GM21528 (cell line): ENCODE data around the gene SPOCK2.
"Not testable (repeated sequence)": the region's sequence is repeated elsewhere in the genome, so short reads cannot be mapped to it uniquely, and the experiment has no call there.

Experiments
- ATAC-seq: cut with Tn5 transposase; IDR thresholded peaks from one replicate; pipeline ENCODE4 v1.9.1; 2021; ENCODE audit warnings: mild to moderate bottlenecking, moderate library complexity; ENCODE audit not compliant: unreplicated experiment, low FRiP score

Gene SPOCK2

GRCh38 chr10:72037266-72037665 lies 51.1 kb downstream of the SPOCK2 start:
- no peak for ATAC-seq

GRCh38 chr10:72035252-72035887 lies 53.0 kb downstream of the SPOCK2 start:
- no peak for ATAC-seq

DNA sequence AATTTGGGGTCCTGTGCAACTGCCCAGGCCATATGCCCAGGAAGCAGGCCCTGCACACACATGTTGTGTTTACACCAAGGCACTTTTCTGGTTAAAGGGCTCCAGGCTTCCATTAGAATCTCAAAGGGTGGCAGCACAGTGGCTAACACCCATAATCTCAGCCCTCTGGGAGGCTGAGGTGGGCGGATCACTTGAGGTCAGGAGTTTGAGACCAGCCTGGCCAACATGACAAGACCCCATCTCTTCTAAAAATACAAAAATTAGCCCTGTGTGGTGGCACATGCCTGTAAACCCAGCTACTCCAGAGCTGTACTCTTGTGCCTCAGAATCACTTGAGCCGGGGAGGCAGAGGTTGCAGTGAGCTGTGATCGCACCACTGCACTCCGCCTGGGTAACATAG lies 53.6 kb downstream of the SPOCK2 start:
- ATAC-seq: no peak

GRCh38 chr10:72034040-72034499 lies 54.3 kb downstream of the SPOCK2 start:
- no peak for ATAC-seq

- not testable (repeated sequence) for ATAC-seq
Measured at GRCh38 chr10:72032409-72033162, 55.8 kb downstream of the SPOCK2 start.

GRCh38 chr10:72031706-72032105 lies 56.6 kb downstream of the SPOCK2 start:
- ATAC-seq: no peak

DNA sequence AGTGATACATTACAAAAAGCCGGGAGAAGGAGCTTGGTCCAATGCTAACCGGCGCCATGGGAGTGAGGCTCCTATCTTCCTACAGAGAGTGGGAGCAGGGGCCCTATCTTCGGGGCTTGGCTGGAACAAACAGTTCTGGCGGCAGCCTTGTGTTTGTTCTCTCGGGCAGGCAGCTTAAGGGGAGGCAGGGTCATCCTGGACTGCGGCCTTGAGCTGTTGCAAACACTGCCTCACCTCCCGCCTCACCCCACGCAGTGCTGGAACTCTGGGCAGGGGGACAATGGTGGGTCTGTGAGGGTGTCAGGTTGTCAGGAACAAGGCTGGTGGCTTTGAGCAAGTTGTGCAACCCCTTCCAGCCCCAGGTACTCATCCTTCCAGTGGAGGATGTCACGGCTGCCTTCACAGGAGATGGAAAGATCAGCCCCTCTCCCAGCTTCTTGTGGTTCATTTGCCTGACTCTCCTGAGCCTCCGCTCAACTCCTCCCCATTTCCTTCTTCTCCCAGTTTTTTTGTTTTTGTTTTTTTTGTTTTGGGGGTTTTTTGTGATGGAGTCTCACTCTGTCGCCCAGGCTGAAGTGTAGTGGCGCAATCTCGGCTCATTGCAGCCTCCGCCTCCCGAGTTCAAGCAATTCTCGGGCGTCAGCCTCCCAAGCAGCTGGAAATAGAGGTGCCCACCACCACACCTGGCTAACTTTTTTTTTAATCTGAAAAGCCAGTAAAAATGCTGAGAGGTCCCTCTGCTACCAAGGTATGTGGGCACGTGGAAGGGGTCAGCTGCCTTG lies 57.4 kb downstream of the SPOCK2 start:
- ATAC-seq: no peak

DNA sequence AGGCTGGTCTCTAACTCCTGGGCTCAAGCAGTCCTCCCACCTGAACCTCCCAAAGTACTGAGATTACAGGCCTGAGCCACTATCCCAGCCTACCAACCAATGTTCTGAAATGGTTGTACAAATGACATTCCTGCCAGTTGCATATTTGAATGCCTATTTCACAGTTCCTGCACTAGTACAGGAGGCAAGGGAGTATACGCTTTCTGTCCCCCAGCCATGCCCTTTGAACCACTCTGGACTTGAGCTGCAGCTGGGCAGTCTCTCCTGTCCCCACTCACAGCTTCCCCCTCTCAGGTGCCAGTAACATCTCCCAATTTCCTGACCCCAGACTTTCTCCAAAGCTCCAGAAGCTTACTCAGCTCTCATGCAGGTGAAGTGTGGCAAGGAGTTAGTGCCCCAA lies 58.9 kb downstream of the SPOCK2 start:
- no peak for ATAC-seq

GRCh38 chr10:72027498-72027897 lies 60.9 kb downstream of the SPOCK2 start:
- ATAC-seq: no peak

GRCh38 chr10:72026278-72027111 lies 61.9 kb downstream of the SPOCK2 start:
- ATAC-seq: no peak

DNA sequence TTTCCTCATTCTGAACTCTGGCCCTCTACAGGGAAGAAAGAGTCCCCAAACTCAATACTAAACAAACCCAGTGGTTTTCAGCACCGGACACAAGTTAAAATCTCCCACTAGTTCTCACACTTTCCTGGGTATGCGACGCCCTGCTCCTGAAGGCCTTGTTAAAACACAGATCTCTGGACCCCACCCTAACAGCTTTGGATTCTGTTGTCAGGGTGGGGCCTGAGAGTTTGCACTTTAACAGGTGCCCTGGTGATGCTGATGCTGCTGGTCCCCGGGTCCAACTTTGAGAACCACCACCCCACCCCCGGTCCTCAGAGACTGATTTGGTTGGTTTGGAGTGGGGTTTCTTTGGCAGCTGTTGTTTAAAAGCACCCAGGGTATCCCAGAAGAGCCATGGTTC lies 62.5 kb downstream of the SPOCK2 start:
- no peak for ATAC-seq

DNA sequence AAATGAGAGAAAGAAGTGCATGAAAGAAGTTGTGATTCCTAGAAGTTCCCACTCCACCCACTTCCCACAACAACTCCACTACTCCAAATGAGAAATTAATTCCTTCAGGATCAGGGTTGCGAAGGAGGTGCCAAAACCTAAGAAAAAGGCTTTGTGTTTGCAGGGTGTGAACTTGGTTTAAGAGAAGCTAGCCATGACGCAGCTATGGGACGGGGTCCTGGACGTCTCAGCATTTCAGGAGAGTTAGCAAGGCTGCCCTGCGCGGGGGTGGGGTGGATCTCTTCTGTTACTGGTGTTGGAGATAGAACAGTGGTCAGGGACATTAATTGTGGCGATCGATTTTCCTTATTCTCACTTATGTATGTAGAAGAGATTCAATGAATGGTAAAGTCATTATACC lies 63.0 kb downstream of the SPOCK2 start:
- ATAC-seq: no peak

- no peak for ATAC-seq
Measured at GRCh38 chr10:72024596-72024995, 63.8 kb downstream of the SPOCK2 start.

- ATAC-seq: no peak
Measured at GRCh38 chr10:72022228-72022627, 66.1 kb downstream of the SPOCK2 start.

DNA sequence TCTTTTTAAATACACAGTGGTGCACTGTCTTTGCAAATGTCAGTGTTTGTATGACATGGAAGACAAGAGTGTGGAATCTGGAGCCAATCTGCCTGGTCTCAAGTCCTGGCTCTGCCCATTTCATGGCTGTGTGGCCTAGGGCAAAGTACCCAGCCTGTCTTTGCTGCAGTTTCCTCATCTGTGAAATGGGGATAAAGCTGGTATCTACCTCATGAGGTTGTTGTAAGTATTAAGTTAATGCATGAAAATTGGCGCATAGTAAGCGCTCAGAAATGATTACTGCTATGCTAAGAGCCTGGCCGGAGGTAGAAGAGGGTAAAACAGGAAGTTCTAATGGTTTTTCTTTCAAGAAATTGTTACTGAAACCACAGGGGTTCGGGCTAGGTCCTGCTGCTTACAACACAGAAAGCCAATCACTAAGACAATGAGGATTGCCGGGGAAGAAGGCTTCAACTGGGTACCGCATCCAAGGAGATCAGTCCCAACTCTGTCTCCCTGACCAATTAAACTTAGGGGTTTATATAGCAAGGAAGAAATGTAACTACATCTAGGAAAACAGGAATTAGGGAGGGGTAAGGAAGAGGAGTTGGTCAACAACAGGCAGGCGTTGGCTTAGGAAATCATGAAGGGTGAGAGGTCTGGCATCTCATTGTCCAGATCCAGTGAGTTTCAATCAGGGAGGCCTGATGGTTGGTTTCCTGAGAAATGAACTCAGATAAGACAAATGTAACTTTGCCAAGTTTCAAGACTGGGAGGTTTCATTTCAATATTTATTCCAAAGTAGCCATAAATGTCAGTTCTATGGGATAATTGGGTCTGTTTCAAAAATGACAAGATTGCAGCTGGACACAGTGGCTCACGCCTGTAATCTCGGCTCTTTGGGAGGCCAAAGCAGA lies 67.2 kb downstream of the SPOCK2 start:
- ATAC-seq: no peak

DNA sequence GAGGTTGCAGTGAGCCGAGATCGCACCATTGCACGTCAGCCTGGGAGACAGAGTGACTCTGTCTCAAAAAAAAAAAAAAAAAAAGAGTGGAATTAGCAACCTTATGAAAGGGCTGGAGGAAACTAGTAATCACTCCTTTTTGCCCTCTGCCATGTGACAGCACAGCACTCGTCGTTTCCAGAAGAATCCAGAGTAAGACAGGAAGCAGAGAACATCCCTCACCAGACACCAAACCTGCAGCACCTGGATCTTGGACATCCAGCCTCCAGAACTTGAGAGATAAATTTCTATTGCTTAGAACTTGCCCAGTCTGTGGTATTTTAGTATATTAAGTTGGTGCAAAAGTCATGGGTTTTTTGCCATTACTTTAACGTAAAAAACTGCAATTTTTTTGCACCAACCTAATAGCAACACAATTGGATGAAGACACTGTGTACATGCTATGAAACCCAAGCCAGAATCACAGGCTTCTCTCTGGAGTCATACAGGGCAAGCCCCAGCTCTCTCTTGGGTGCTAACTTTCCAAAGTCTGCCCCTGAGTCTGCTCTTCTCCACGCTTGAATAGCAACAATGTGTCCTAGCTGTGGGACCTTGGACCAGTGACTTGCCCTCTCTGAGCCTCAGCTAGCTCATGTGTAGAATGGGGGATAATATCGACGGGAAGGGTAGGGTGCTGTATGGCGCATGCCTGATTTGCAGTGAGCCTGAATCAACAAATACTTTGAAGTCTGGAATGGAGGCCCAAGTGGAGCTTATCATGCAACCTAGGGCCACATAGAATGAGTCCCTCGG lies 69.1 kb downstream of the SPOCK2 start:
- ATAC-seq: no peak

DNA sequence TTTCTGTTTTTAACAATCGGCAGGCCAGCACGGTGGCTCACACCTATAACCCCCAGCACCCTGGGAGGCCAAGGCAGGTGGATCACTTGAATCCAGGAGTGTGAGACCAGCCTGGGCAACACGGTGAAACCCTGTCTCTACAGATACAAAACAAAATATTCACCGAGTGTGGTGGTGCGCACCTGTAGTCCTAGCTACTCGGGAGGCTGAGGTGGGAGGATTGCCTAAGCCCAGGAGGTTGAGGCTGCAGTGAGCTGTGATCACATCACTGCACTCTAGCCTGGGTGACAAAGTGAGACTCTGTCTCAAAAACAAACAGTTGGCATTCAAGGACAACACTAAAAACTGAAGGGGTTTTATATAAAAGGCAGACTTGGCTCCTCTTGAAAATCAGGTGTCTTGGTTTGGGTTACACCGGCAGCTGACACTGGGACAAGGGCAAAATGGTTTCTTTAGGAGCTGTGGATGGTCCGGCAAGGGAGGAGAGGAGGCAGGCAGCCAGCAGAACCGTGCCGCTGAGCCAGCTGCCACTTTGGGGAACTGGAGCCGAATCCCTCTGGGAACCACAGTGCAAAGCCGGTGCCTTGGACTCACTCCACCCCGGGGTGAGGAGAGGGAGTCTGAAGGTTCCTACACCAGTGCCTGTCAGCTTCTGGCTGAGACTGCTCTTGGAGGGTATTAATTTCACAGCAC lies 71.6 kb downstream of the SPOCK2 start:
- ATAC-seq: no peak

DNA sequence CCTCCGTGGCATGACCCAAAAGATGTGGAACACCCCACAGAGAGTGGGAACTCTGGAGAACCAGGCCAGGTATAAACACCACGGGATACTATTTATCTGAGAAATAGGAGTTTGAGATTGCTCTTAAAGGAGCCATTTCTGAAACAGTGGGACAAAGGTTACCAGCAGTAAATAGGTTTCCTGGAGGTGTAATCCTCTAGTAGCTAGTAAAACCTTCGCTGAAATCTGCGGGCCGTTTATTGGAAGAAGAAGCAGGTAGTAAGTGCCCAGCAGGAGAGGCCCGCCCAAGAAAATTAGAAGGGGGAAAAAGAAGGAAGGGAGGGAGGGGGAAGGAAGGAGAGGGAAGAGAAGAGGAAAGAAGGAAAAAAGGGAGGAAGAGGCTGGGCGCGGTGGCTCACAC lies 72.5 kb downstream of the SPOCK2 start:
- no peak for ATAC-seq
